GM10266 (cell line): ENCODE measurements around the gene PRKAR2B.
"Not testable (repeated sequence)": the region's sequence is repeated elsewhere in the genome, so short reads cannot be mapped to it uniquely, and the experiment has no call there.

Experiments used
- DNase-seq: peaks from one replicate; pipeline ENCODE4 v3.0.0; 2012; ENCODE audit errors: extremely low spot score
- TF ChIP-seq, protein P1 (sequence below): IDR thresholded peaks from 2 replicates; pipeline ENCODE4 v1.5.1; 2012; ENCODE audit warnings: mild to moderate bottlenecking, low read depth; ENCODE audit not compliant: control insufficient read depth, insufficient read depth; ENCODE audit errors: missing control alignments

Gene PRKAR2B

DNA sequence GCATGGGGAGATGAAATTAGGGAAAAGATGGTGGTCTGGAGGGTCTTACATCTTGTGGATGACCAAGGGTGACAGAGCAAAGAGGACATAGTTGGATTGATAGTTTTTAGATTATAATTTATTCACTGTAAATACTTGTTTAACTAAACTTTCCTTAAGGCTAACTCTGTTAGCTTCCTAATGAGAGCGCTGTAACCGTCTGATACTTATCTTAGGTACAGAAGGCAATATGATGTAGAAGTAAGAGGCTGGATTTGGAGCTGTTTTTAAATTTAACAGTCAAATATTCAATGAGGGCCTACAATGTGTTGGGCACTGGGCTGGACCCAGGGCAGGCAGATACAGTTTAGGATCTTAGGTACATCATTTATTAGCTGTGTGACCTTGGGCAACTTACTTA is 36.0 kb downstream of the PRKAR2B start:
- DNase-seq = no peak
- TF ChIP-seq, protein P1, sequence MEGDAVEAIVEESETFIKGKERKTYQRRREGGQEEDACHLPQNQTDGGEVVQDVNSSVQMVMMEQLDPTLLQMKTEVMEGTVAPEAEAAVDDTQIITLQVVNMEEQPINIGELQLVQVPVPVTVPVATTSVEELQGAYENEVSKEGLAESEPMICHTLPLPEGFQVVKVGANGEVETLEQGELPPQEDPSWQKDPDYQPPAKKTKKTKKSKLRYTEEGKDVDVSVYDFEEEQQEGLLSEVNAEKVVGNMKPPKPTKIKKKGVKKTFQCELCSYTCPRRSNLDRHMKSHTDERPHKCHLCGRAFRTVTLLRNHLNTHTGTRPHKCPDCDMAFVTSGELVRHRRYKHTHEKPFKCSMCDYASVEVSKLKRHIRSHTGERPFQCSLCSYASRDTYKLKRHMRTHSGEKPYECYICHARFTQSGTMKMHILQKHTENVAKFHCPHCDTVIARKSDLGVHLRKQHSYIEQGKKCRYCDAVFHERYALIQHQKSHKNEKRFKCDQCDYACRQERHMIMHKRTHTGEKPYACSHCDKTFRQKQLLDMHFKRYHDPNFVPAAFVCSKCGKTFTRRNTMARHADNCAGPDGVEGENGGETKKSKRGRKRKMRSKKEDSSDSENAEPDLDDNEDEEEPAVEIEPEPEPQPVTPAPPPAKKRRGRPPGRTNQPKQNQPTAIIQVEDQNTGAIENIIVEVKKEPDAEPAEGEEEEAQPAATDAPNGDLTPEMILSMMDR = no peak

DNA sequence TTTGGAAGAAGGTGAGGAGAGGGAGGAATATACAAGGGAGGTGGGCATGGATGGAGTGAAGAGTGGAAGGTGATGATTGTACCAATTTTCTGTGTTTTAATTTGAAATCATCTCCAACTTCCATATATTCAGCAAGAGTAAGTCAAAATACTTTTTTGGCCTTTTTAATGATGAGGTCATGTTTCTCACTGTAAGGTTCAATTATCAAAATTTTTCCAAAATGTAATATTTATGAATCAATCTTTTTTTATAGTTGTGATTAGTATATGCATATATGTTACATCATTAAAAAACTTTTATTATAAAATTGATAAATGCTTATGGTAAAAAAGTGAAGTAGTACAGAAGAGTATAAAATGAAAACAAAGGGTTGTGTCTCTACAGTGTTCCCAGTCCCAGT is 40.7 kb downstream of the PRKAR2B start:
- TF ChIP-seq, protein P1 = no peak
- DNase-seq = no peak

DNA sequence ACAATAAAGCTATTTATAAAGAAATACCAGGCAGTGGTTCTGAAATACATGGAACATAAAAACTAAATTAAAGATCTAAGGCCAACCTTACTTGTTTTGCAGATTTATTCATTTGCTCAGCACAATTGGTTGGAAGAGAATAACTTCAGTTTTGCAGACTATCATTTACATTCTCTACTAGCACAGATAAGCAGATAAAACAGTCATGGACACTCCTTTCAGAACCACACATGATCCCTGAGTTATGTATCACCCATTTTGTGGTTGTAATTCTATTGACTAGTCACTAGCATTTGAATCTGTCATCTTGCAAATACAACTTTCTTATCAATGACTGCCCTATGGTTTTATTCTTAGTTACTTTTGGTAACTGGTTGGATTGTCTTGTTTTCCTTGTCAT is 45.1 kb downstream of the PRKAR2B start:
- DNase-seq = no peak
- TF ChIP-seq, protein P1 = no peak

DNA sequence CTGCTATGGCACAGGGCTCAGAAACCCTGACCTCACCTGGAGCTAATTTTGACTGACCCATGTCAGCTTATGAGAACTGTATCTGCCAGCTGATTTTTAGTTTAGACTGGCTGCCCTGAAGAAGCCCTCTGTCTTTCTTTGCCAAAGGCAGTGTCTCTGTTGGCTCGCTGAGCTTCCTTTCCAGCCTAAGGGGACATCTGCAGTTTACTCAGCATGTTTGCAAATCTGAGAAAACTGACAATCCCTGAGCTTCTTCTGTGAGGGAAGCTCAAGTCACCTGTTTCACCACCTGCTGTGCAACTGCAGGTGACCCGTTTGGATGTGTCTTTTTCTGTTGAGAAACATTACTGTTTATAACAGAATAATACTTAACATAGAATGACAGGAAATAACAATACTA is 46.0 kb downstream of the PRKAR2B start:
- TF ChIP-seq, protein P1 = no peak
- no peak for DNase-seq

DNA sequence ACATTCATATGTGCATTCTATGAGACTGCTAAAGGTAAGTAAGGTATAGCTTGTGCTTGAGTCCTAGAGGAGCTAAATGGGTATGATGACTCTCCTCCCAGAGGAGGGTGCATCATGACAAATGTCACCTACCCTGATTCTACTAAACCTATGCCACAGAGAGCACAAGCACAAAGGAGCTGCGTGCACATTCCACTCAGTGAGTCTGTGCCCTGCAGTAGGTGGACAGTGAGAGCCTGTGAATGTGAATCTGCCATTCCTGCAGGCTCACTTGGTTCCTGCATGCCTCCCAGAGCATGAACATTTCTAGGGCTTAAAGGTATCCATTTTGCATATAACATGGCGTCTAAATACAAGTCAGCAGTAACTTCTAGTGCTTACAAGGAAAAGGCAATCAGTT is 46.8 kb downstream of the PRKAR2B start:
- TF ChIP-seq, protein P1 = no peak
- DNase-seq = no peak

DNA sequence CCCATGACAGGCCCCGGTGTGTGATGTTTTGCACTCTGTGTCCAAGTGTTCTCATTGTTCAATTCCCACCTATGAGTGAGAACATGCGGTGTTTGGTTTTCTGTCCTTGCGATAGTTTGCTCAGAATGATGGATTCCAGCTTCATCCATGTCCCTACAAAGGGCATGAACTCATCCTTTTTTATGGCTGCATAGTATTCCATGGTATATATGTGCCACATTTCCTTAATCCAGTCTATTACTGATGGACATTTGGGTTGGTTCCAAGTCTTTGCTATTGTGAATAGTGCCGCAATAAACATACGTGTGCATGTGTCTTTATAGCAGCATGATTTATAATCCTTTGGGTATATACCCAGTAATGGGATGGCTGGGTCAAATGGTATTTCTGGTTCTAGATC is 49.2 kb downstream of the PRKAR2B start:
- DNase-seq = not testable (repeated sequence)

DNA sequence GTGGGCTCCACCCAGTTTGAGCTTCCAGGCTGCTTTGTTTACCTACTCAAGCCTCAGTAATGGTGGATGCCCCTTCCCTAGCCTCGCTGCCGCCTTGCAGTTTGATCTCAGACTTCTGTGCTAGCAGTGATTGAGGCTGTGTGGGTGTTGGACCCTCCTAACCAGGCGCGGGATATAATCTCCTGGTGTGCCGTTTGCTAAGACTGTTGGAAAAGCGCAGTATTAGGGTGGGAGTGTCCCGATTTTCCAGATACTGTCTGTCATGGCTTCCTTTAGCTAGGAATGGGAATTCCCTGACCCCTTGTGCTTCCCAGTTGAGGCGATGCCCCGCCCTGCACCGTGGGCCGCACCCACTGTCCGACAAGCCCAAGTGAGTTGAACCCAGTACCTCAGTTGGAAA is 54.6 kb downstream of the PRKAR2B start:
- not testable (repeated sequence) for DNase-seq

DNA sequence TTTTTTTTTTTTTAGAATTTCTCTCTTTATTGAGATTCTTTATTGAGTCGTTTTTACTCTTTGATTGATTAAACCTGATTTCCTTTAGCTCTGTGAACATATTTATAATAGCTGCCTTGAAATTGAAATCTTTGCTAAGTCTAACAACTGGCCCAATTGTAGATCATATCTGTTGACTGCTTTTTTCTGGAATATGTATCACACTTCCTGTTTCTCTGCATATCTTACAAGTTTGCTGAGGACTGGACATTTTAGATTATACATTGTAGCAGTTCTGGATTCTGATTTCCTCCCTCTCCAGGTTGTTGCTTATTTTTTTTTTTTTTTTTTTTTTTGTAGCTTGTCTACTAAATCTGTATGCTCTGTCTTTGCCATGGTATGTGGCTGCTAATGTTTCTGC is 56.3 kb downstream of the PRKAR2B start:
- no peak for DNase-seq
- TF ChIP-seq, protein P1 = no peak

DNA sequence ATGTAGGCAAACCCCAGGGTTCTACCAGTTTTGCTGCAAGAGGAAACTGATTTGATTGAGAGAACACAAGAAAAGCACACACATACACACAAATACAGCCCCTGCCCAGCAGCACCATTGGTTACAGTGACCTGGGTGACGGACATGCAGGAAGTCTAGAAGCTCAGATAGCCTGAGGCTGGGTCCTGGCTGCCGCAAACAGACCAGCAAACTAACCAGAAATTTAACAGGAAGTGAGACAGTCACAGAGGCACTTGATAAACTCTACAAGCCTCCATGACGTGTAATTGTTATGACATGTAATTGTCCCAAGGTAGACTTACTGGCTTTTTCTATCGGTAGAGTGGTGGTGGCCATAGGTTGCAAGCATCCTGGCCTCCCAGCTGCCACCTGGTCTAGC is 58.9 kb downstream of the PRKAR2B start:
- no peak for DNase-seq
- TF ChIP-seq, protein P1 = no peak
